Astrocyte (in vitro differentiated cells and primary cell): ENCODE data around the gene UBE2E2. TPM values are rescaled to one million over a fixed set of nuclear protein-coding genes. Genes with fewer than 3 reads are reported as not detected.

Experiments
- DNase-seq: peaks from one replicate; pipeline ENCODE4 v3.0.0-alpha.2; 2010; ENCODE audit warnings: low read depth
- FAIRE-seq: peaks from 2 replicates; lab custom pipeline; 2011; peaks lifted over from hg19 to GRCh38; lab: Jason Lieb, UNC
- H2AFZ ChIP-seq: 2 replicates; pipeline ENCODE4 v1.6.0; 2012; ENCODE audit warnings: low read depth, low read length, inconsistent platforms
- H3K27ac ChIP-seq: 2 replicates; pipeline ENCODE4 v1.5.1; 2011; ENCODE audit warnings: low read depth, low read length, inconsistent platforms
- H3K27me3 ChIP-seq: 2 replicates; pipeline ENCODE4 v1.6.0; 2011; ENCODE audit warnings: low read length, inconsistent platforms; ENCODE audit not compliant: insufficient read depth
- H3K36me3 ChIP-seq: 2 replicates; pipeline ENCODE4 v1.5.1; 2011; ENCODE audit warnings: low read length, inconsistent platforms; ENCODE audit not compliant: insufficient read depth
- H3K4me1 ChIP-seq: 2 replicates; pipeline ENCODE4 v1.5.1; 2011; ENCODE audit warnings: low read length, inconsistent platforms; ENCODE audit not compliant: insufficient read depth
- H3K4me2 ChIP-seq: 2 replicates; pipeline ENCODE4 v1.6.0; 2012; ENCODE audit warnings: low read length, inconsistent platforms
- H3K4me3 ChIP-seq: 2 replicates; pipeline ENCODE4 v1.5.1; 2011; ENCODE audit warnings: low read depth, mild to moderate bottlenecking, low read length, inconsistent platforms; ENCODE audit not compliant: insufficient read depth
- H3K79me2 ChIP-seq: 2 replicates; pipeline ENCODE4 v1.6.0; 2012; ENCODE audit warnings: mild to moderate bottlenecking, low read length, inconsistent platforms; ENCODE audit not compliant: insufficient read depth
- H3K9ac ChIP-seq: 2 replicates; pipeline ENCODE4 v1.6.0; 2012; ENCODE audit warnings: mild to moderate bottlenecking, low read length, inconsistent platforms
- H3K9me3 ChIP-seq: 2 replicates; pipeline ENCODE4 v1.5.1; 2012; ENCODE audit warnings: low read depth, mild to moderate bottlenecking, low read length, inconsistent platforms; ENCODE audit not compliant: insufficient read depth
- H4K20me1 ChIP-seq: 2 replicates; pipeline ENCODE4 v1.6.0; 2012; ENCODE audit warnings: low read length, inconsistent platforms; ENCODE audit not compliant: insufficient read depth
- H3K27ac Mint-ChIP-seq: one replicate; pipeline ENCODE4 v1.8.0; 2021; ENCODE audit warnings: mild to moderate bottlenecking, mixed read lengths; ENCODE audit not compliant: unreplicated experiment
- H3K27me3 Mint-ChIP-seq: one replicate; pipeline ENCODE4 v1.8.0; 2021; ENCODE audit warnings: low read depth, mixed read lengths; ENCODE audit not compliant: unreplicated experiment
- H3K36me3 Mint-ChIP-seq: one replicate; pipeline ENCODE4 v1.8.0; 2021; ENCODE audit warnings: low read depth, mixed read lengths; ENCODE audit not compliant: unreplicated experiment
- H3K4me1 Mint-ChIP-seq: one replicate; pipeline ENCODE4 v1.8.0; 2021; ENCODE audit warnings: low read depth, mixed read lengths; ENCODE audit not compliant: unreplicated experiment
- H3K4me3 Mint-ChIP-seq: one replicate; pipeline ENCODE4 v1.8.0; 2021; ENCODE audit warnings: mild to moderate bottlenecking, moderate library complexity, mixed read lengths; ENCODE audit not compliant: unreplicated experiment
- H3K9me3 Mint-ChIP-seq: one replicate; pipeline ENCODE4 v1.8.0; 2021; ENCODE audit warnings: mild to moderate bottlenecking, mixed read lengths; ENCODE audit not compliant: unreplicated experiment
- EZH2 ChIP-seq: IDR thresholded peaks from 2 replicates; pipeline ENCODE4 v1.6.1; 2012; ENCODE audit warnings: mild to moderate bottlenecking, low read length, inconsistent platforms; ENCODE audit not compliant: insufficient read depth
- total RNA-seq: library from RNA; stranded (reverse); gene quantifications from 2 replicates; pipeline ENCODE4 v1.2.1, GENCODE V29; 2021
- TF ChIP-seq, protein P1 (sequence below): IDR thresholded peaks from 2 replicates; pipeline ENCODE4 v1.5.1; 2011; ENCODE audit warnings: low read depth, mild to moderate bottlenecking, inconsistent platforms, low read length, moderate library complexity; ENCODE audit not compliant: insufficient read depth

Gene UBE2E2
- total RNA-seq, 1 donor from 2014 or later, result 89.8 TPM

DNA sequence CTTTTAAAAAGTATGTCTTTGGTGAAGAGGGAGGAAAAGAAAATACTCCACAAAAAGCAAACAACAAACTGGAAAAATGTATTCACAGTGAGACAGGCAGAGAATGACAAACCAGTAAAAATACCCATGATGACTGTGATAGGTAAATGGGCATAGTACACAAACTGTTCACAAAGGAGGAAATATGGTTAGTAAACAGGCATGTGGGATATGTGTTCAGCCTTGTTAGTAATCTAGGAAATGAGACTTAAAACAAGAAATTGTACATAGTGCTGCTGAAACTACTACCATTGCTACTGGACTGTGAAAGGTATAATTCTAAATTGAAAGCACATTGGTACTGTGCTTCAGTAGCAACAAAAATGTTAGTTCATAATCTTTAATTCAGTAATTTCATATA lies 50.1 kb downstream of the UBE2E2 start:
- peaks cover 15% of the 10 kb centered on the region for H3K4me1 Mint-ChIP-seq

GRCh38 chr3:23254282-23254681 lies 51.2 kb downstream of the UBE2E2 start:
- Mint-ChIP-seq H3K27me3 (no peaks in the 10 kb centered on the region), H3K4me3 (no peak overlapping the region), H3K27ac (peak overlapping the region; percentile 31), H3K36me3 (no peaks in the 10 kb centered on the region), H3K4me1 (peaks cover 15% of the 10 kb centered on the region), H3K9me3 (peaks cover 2% of the 10 kb centered on the region)
- Histone ChIP-seq H3K27ac (no peak overlapping the region), H3K4me2 (no peak overlapping the region), H3K9me3 (no peaks in the 10 kb centered on the region), H3K36me3 (no peaks in the 10 kb centered on the region), H3K4me1 (peaks cover 3% of the 10 kb centered on the region), H4K20me1 (peaks cover 28% of the 10 kb centered on the region), H3K79me2 (peaks cover 43% of the 10 kb centered on the region), H3K27me3 (no peaks in the 10 kb centered on the region), H3K4me3 (no peak overlapping the region), H2AFZ (no peak overlapping the region), H3K9ac (no peak overlapping the region)
- TF ChIP-seq, protein P1, sequence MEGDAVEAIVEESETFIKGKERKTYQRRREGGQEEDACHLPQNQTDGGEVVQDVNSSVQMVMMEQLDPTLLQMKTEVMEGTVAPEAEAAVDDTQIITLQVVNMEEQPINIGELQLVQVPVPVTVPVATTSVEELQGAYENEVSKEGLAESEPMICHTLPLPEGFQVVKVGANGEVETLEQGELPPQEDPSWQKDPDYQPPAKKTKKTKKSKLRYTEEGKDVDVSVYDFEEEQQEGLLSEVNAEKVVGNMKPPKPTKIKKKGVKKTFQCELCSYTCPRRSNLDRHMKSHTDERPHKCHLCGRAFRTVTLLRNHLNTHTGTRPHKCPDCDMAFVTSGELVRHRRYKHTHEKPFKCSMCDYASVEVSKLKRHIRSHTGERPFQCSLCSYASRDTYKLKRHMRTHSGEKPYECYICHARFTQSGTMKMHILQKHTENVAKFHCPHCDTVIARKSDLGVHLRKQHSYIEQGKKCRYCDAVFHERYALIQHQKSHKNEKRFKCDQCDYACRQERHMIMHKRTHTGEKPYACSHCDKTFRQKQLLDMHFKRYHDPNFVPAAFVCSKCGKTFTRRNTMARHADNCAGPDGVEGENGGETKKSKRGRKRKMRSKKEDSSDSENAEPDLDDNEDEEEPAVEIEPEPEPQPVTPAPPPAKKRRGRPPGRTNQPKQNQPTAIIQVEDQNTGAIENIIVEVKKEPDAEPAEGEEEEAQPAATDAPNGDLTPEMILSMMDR, result no peak
- no peak for TF ChIP-seq EZH2
- FAIRE-seq, result no peak
- DNase-seq, result no peak

More for the DNA sequence above, 50.1 kb downstream of the UBE2E2 start:
- Histone ChIP-seq H3K4me3 (no peak overlapping the region), H3K4me2 (no peak overlapping the region), H3K27ac (no peak overlapping the region), H3K9me3 (no peaks in the 10 kb centered on the region), H3K4me1 (no peaks in the 10 kb centered on the region), H3K27me3 (no peaks in the 10 kb centered on the region), H4K20me1 (peaks cover 38% of the 10 kb centered on the region), H3K9ac (no peak overlapping the region), H3K79me2 (peaks cover 42% of the 10 kb centered on the region), H2AFZ (no peak overlapping the region), H3K36me3 (no peaks in the 10 kb centered on the region)
- FAIRE-seq (no peak), DNase-seq (no peak)
- TF ChIP-seq, protein P1, result no peak
- no peak for TF ChIP-seq EZH2
- no peaks in the 10 kb centered on the region for H3K27me3 Mint-ChIP-seq
- no peaks in the 10 kb centered on the region for H3K36me3 Mint-ChIP-seq
- H3K27ac Mint-ChIP-seq, result no peak overlapping the region
- peaks cover 2% of the 10 kb centered on the region for H3K9me3 Mint-ChIP-seq
- no peak overlapping the region for H3K4me3 Mint-ChIP-seq

DNA sequence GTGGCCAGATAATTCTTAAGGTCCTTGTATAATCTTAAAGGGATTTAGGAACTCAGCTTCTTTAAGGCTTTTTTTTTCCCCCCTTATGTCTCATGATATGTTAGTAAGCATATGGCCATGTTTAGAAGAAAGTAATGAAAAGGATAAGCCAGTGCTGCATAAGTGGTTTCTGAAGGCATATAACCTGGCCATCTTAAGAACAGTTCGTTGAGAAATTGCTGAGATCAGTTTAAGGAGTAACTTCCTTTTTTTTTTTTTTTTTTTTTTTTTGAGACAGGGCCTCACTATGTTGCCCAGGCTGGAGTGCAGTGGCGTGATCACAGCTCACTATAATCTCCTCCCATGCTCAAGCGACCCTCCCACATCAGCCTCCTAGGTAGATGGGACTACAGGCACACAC lies 51.7 kb downstream of the UBE2E2 start:
- peaks cover 28% of the 10 kb centered on the region for H4K20me1 ChIP-seq
- Mint-ChIP-seq H3K4me3 (no peak overlapping the region), H3K27me3 (no peaks in the 10 kb centered on the region), H3K27ac (no peak overlapping the region), H3K36me3 (no peaks in the 10 kb centered on the region), H3K9me3 (peaks cover 2% of the 10 kb centered on the region), H3K4me1 (peaks cover 15% of the 10 kb centered on the region)
- no peaks in the 10 kb centered on the region for H3K36me3 ChIP-seq
- no peak overlapping the region for H3K27ac ChIP-seq
- DNase-seq (no peak), FAIRE-seq (no peak)
- H3K27me3 ChIP-seq, result no peaks in the 10 kb centered on the region
- no peak overlapping the region for H3K4me2 ChIP-seq
- peaks cover 43% of the 10 kb centered on the region for H3K79me2 ChIP-seq
- TF ChIP-seq EZH2, result no peak
- TF ChIP-seq, protein P1, result no peak
- H3K9me3 ChIP-seq, result no peaks in the 10 kb centered on the region
- H3K4me3 ChIP-seq, result no peak overlapping the region
- peaks cover 3% of the 10 kb centered on the region for H3K4me1 ChIP-seq
- no peak overlapping the region for H3K9ac ChIP-seq
- no peak overlapping the region for H2AFZ ChIP-seq
